IPS-15b (cell line): Measurements from ENCODE around the gene OR2M7.
"Not testable (repeated sequence)": the region's sequence is repeated elsewhere in the genome, so short reads cannot be mapped to it uniquely, and the experiment has no call there.

Source experiments
- H3K27me3 ChIP-seq: one replicate; pipeline ENCODE4 v1.6.1; 2013; ENCODE audit warnings: low read length; ENCODE audit not compliant: control insufficient read depth, insufficient read depth
- H3K36me3 ChIP-seq: one replicate; pipeline ENCODE4 v1.6.1; 2013; ENCODE audit warnings: low read length; ENCODE audit not compliant: control insufficient read depth, insufficient read depth
- H3K4me1 ChIP-seq: one replicate; pipeline ENCODE4 v1.6.1; 2013; ENCODE audit warnings: mild to moderate bottlenecking, low read length; ENCODE audit not compliant: control insufficient read depth, insufficient read depth
- H3K4me3 ChIP-seq: one replicate; pipeline ENCODE4 v1.5.1; 2013; ENCODE audit warnings: low read depth, low read length
- H3K9ac ChIP-seq: one replicate; pipeline ENCODE4 v1.6.1; 2013; ENCODE audit warnings: low read depth, mild to moderate bottlenecking, low read length
- H3K9me3 ChIP-seq: one replicate; pipeline ENCODE4 v1.6.1; 2013; ENCODE audit warnings: mild to moderate bottlenecking, low read length; ENCODE audit not compliant: control insufficient read depth, insufficient read depth

OR2M7 gene, protein sequence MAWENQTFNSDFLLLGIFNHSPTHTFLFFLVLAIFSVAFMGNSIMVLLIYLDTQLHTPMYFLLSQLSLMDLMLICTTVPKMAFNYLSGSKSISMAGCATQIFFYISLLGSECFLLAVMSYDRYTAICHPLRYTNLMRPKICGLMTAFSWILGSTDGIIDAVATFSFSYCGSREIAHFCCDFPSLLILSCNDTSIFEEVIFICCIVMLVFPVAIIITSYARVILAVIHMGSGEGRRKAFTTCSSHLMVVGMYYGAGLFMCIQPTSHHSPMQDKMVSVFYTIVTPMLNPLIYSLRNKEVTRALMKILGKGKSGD

DNA sequence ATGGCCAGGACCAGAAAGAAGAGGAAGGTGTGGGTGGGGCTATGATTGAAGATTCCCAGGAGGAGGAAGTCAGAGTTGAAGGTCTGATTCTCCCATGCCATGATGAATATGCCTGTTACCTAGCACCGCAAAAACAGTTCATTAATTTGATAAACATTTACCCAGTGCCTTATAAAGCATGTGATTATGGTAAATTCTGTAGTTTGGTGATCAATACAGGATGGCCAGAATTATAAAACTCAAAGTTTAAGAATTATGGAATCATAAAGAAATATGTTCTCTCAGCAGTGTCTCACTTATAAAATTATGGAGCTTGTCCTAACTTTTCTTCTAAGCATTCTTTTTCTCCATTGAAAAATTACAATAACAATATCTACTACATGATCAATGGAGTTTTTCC, at the start of gene OR2M7:
OR2M7 (minus strand) TSS at position 101 of the 400 bp plus-strand sequence; CDS start at position 101, 0 bp downstream.
- Histone ChIP-seq H3K36me3 (no peaks in the 10 kb centered on the region), H3K4me1 (no peaks in the 10 kb centered on the region), H3K4me3 (no peak within 1 kb of the TSS), H3K9me3 (peaks cover 10% of the 10 kb centered on the region), H3K9ac (no peak within 1 kb of the TSS), H3K27me3 (no peaks in the 10 kb centered on the region)

DNA sequence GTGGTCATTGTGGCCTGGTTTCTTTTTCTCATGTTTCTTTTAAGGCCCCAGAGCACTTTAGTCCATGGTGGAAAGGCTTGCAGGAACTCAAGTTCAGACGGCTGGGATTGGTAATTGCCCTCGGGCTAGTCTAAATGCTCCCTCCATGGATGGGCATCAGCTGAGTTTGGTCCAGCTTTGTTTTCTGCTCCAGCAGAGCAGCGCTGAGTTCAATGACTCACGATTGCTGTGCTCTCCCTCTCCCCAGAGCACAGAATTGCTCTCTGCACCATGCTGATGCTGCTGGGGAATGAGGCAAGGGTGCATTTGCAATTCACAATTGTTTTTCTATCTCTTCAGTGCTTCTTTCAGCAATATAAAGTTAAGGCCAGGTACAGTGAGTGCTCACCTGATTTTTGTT, 49.4 kb upstream of the OR2M7 start:
- peaks cover 16% of the 10 kb centered on the region for H3K9me3 ChIP-seq
- H3K4me1 ChIP-seq: no peaks in the 10 kb centered on the region
- H3K9ac ChIP-seq: no peak overlapping the region
- no peaks in the 10 kb centered on the region for H3K36me3 ChIP-seq
- no peak overlapping the region for H3K4me3 ChIP-seq
- no peaks in the 10 kb centered on the region for H3K27me3 ChIP-seq

DNA sequence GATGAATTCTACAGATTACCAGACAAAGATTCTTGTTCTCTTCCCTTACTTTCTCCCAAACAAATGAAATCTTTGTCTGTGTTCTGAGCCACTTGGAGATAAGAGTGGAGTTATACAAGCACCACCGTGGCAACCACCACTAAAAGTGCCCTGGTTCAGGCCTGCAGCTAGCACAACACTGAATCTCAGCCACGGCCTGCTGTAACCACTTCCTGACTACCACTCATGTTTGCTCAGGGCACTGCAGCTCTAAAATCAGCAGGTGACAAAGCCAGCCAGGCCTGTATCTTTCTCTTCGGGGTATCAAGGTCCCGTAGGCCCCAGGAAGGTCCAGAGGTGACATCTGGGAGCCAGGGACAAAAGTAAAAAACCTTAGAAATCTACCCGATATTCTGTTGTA, 48.0 kb upstream of the OR2M7 start:
- peaks cover 16% of the 10 kb centered on the region for H3K9me3 ChIP-seq
- no peak overlapping the region for H3K4me3 ChIP-seq
- no peaks in the 10 kb centered on the region for H3K4me1 ChIP-seq
- H3K36me3 ChIP-seq: no peaks in the 10 kb centered on the region
- H3K27me3 ChIP-seq: no peaks in the 10 kb centered on the region
- no peak overlapping the region for H3K9ac ChIP-seq

DNA sequence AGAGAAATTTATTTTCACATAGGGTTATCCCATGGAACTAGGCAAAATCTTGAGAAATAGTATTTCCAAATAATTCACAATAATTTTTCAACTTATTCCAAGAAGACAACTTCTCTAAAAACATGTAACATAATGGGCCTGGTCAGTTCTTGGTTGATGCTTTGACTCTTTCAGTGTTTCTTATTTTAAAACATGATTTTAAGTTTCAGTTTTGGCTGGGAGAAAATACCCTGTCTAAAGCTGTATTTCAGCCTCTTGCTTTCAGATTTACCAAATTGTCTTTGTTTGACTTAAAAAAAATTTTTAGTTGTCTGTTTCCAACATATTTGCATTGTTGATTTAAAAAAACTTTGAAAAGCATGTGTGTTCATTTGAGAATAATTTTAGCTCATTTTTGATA, 42.2 kb upstream of the OR2M7 start:
- no peak overlapping the region for H3K9ac ChIP-seq
- H3K9me3 ChIP-seq: peaks cover 12% of the 10 kb centered on the region
- no peaks in the 10 kb centered on the region for H3K36me3 ChIP-seq
- no peaks in the 10 kb centered on the region for H3K27me3 ChIP-seq
- no peaks in the 10 kb centered on the region for H3K4me1 ChIP-seq
- no peak overlapping the region for H3K4me3 ChIP-seq

DNA sequence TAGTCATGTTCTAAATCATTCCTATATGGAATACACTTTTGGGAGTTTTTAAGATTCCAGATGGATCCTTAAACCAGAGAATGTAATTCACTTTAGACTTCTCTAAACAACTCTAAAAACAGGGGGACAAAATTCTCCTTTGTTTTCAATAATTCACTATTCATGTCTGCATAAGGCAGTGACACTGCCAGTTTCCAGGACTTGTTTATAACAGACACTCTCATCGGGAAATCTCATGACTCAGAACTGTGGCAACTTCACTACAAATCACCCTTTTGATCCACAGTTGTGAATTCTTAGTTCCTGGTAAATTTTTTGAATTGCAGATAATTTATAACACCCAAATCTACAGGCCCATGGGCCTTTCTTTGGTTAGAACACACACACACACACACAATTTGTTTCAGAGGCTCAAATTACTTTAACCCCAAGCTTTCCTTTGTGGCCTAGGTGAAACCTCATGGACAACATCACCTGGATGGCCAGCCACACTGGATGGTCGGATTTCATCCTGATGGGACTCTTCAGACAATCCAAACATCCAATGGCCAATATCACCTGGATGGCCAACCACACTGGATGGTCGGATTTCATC, 36.9 kb upstream of the OR2M7 start, which contains the start of gene OR2T4:
OR2T4 (plus strand) TSS at position 545 of the 595 bp plus-strand sequence; CDS start at position 545, 0 bp downstream.
- Histone ChIP-seq H3K27me3 (no peaks in the 10 kb centered on the region), H3K4me1 (no peaks in the 10 kb centered on the region), H3K9ac (no peak within 1 kb of the TSS), H3K36me3 (no peaks in the 10 kb centered on the region), H3K4me3 (no peak within 1 kb of the TSS), H3K9me3 (peaks cover 12% of the 10 kb centered on the region)

DNA sequence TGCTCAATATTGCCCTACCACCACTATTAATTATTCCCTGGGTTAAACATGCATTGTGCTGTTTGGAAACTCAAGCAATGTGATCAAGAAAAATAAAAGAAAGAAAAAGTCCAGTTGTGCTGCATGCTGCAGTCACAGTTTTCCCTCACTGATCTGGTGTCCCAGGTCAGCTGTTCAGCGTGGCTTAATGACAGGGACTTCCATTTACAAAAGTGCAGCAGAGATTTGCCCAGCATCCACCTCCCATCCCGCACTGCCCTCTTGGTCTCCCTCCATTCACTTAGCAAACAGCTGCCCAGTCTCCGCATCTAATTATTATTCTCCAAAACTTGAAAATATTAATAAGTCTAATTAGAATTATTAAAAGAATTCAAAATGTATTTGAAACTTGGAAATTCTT, 35.0 kb upstream of the OR2M7 start:
- peaks cover 5% of the 10 kb centered on the region for H3K9me3 ChIP-seq
- no peak overlapping the region for H3K4me3 ChIP-seq
- H3K27me3 ChIP-seq: no peaks in the 10 kb centered on the region
- H3K4me1 ChIP-seq: no peaks in the 10 kb centered on the region
- no peaks in the 10 kb centered on the region for H3K36me3 ChIP-seq
- H3K9ac ChIP-seq: no peak overlapping the region

DNA sequence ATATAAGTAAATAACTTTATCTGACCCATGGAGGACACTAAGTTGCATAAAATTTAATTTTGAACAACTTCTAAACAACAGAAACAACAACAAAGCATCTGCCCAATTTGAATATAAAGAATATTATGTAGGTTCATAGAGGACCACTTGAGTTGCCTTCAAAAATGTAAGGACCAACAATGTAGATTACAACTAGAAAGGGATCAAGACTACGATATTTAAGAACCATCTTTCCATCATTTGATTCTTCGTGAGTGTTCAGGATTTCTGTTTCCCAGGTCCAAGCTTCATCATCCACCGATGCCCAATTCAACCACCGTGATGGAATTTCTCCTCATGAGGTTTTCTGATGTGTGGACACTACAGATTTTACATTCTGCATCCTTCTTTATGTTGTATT, 24.1 kb upstream of the OR2M7 start, which contains the start of gene OR14C36:
OR14C36 (plus strand) TSS at position 301 of the 400 bp plus-strand sequence; CDS start at position 301, 0 bp downstream.
- Histone ChIP-seq H3K4me1 (no peaks in the 10 kb centered on the region), H3K9me3 (peaks cover 18% of the 10 kb centered on the region), H3K4me3 (no peak within 1 kb of the TSS), H3K36me3 (no peaks in the 10 kb centered on the region), H3K27me3 (no peaks in the 10 kb centered on the region), H3K9ac (no peak within 1 kb of the TSS)

DNA sequence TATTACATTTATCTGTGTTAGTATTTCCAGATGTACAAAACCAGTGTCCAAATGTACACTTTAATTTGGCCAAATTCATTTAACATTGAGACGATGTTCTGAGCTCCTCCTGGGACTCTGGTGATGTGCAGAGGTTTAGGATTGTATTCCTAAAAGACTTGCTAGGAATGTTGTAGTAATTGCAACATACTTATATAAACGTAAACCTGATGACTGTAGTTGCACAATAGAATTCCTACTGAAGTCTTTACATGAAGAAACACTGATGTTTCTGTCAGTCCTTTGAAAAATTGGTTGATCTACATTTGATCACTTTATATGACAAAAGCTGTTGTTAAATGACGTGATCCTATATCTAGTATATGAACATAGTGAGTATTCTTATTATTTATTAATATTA, 19.1 kb upstream of the OR2M7 start:
- H3K9me3 ChIP-seq: peaks cover 9% of the 10 kb centered on the region
- no peaks in the 10 kb centered on the region for H3K27me3 ChIP-seq

DNA sequence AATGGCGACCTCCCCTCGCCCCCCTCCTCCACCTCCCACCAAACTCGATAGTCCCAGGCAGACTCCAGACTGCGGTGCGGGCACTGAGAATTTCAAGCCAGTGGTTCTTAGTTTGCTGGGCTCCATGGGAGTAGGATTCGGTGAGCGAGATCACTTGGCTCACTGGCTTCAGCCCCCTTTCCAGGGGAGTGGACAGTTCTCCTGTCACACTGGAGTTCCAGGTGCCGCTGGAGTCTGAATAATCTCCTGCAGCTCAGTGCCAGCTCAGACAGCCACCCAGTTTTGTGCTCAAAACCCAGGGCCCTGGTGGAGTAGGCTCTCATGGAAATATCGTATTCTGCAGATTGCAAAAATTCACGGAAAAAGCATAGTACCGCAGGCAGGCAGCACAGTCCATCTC, 7.6 kb downstream of the OR2M7 start:
- no peak overlapping the region for H3K4me3 ChIP-seq
- H3K27me3 ChIP-seq: no peaks in the 10 kb centered on the region
- H3K9ac ChIP-seq: no peak overlapping the region
- no peaks in the 10 kb centered on the region for H3K4me1 ChIP-seq
- H3K9me3 ChIP-seq: peaks cover 12% of the 10 kb centered on the region
- no peaks in the 10 kb centered on the region for H3K36me3 ChIP-seq

More for the DNA sequence above, 19.1 kb upstream of the OR2M7 start:
- H3K4me1 ChIP-seq: no peaks in the 10 kb centered on the region
- no peaks in the 10 kb centered on the region for H3K36me3 ChIP-seq
- no peak overlapping the region for H3K9ac ChIP-seq
- H3K4me3 ChIP-seq: no peak overlapping the region

DNA sequence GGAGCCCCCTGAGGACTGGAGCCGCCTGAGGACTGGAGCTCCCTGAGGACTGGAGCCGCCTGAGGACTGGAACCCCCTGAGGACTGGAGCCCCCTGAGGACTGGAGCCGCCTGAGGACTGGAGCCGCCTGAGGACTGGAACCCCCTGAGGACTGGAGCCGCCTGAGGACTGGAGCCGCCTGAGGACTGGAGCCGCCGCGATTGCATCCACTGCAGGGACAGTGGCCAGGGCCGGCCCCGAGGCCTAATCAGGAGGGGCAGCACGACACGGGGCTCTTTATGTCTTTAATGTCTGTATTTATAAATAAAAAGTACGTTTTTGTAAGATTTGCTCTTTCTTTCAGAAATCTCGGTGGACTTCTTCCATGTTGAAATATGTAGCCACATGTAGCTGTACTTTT, 17.6 kb downstream of the OR2M7 start:
- not testable (repeated sequence) for H3K9me3 ChIP-seq, H3K4me1 ChIP-seq, H3K4me3 ChIP-seq, H3K36me3 ChIP-seq, H3K27me3 ChIP-seq, H3K9ac ChIP-seq

DNA sequence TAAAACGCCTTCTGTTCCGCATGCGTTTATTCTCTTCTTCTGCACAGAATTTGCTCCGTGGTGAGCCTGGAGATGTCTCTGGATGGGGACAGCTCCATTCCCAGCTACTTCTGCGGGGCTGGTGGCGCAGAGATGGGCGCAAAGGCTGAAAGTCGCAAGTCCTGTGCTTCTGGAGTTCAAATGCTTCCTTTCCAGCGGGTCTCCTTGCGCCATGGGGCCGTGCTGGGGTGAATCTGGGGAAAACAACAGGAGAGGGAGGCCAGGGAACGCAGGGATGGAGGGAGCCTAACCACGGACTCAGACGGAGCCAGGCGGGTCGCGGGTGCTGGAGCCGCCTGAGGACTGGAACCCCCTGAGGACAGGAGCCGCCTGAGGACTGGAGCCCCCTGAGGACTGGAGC, 18.3 kb downstream of the OR2M7 start:
- Histone ChIP-seq H3K27me3 (no peaks in the 10 kb centered on the region), H3K9me3 (peaks cover 5% of the 10 kb centered on the region), H3K4me3 (no peak overlapping the region), H3K4me1 (no peaks in the 10 kb centered on the region), H3K9ac (no peak overlapping the region), H3K36me3 (no peaks in the 10 kb centered on the region)

DNA sequence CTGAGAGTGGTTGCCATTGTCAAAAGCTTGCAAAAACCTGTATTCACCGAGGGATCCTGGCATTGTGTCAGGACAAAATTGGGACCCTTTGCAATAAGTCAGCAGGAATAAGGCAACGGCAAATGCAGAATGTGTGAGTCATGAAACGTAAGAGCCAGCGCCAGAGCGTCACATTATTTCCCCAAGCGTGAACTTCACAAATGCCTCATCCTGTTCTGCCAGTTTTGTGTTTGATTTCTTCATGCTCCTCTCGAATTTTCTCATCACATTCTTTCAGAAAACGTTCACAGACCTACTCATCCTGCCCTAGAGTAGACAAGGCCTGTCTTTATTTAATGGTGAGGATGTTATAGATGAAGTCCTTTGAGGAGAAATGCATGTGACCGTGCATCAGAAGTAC, 18.7 kb downstream of the OR2M7 start:
- not testable (repeated sequence) for H3K27me3 ChIP-seq, H3K9me3 ChIP-seq, H3K4me3 ChIP-seq, H3K4me1 ChIP-seq, H3K9ac ChIP-seq, H3K36me3 ChIP-seq
